Fibroblast of skin of left quadriceps (primary cell): ENCODE data around the gene NFYA.
A peak's percentile ranks its signal among the peaks of the same experiment; 100 is the strongest.

ENCODE experiments used
- DNase-seq, 2 experiments: peaks; one replicate each; pipeline ENCODE4 v3.0.0-alpha.2; 2013; ENCODE audit warnings: low read depth in 2 of 2

NFYA gene

DNA sequence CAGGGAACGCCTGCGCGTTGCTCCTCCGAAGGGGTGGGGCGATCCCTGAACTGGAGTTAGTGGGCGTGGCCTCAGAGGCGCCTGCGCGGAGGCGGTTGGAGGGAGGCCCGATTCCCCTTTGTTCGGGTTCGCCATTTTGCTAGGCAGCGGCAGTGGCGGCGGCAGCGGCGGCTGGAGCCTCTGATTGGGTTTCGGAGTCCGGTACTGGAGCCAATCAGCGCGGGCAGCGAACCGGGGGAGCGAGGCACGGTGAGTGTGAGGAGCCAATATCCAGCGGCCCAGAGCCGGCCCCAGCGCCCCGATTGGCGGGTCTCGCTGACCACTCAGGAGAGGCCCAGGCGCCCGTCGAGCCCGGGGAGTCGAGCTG is at the start of gene NFYA:
NFYA (plus strand) TSS at position 139 of the 367 bp plus-strand sequence. CDS start 6,116 bp downstream, outside the sequence.
- DNase-seq = no peak

DNA sequence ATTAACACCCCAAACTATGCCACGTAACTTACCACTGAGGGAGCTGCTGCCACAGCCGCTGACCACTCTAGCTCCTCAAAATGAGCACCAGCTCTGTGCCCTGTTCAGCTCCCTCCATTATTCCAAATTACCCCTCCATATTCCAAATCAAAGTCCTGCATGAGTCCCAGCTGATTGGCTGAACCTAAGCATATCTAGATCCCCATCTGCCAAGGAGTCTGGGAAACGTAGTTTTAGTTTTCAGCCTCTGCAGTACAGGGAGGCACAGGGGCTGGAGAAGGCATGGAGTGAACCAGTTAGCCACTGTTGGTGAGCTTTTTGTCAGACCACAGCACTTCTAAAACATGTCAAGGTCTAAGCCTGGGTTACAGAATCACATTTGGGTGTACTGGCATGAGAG is 49.7 kb upstream of the NFYA start:
- no peak for DNase-seq

DNA sequence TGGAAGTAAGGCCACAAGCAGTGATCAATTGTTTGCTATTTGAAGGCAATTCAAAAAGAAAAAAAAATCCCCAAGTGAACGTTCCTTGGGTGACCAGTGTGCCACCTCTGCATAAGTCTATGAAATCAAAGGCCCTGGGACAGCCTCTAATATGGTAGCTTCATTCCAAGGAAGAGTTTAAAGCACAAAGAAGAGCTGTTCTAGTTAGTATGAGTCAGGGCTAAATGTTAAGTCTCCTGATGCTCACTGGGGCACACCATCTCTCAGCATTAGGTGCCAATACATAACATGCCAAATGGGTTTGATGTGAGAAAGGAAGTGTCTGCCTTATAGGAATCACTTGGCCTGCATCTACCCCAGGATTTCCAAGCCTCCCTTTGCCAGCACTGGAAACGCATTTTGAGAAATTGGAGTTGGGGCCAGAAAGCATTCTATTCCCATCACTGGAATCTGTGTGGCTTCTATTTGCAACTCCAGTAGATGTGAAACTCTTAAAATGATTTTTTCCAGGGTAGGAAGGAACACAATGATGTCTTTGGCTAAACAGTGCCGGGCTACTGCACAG is 46.7 kb upstream of the NFYA start:
- no peak for DNase-seq

DNA sequence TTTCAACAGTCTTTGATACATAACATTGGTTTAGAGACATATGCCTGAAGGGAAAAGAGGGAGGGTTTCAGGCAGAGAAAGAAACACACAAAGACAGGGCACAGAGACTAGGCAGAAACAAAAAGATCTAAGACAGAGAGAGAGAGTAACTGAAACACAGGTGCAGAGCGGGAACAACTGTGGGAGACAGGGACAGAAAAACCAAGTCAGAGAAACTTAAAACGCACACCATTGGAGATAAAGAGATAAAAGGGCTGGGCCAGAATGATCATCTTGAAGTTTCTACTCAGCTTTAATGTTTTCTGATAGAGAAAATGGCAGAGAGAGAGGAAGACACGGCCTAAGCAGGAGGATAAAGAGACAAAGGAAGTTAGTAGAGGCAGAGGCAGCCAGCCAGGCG is 45.5 kb upstream of the NFYA start:
- no peak for DNase-seq

DNA sequence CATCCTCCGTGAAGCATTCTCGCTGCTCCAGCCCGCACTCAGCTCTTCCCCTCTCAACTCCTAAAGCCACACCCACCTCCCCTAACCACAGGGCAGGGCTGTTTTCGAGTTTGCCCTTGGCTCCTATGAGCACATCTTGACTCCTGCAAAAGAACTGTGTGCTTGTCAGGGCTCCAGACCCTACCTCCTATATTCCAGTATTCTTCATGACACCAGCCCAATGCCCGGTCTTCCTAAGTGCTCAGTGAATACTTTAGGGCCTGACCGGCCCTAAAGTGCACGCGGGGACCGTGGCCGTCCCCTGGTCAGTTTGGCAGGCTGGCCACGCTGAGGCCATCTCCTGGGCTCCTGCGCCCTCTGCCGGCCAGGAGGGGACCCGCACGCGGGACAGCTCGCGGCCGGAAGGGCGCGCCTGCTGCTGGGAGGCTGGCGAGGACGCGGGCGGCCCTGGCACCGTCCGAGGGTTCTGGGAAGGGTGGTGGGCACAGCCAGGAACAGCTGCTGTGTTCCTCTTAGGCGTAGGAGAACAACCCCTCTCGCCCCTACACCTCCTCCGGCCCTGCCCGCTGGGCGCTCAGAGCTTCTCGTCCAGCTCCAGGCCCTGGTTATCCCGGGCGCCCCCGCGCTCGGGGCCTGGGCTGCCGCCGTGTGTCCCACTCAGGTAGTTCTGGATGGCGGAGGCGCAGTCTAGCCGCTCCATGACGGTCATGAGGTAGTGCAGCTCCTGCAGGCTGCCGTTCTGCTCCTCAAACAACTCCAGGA is 44.8 kb upstream of the NFYA start:
- DNase-seq = peak; percentile 37 to 45

DNA sequence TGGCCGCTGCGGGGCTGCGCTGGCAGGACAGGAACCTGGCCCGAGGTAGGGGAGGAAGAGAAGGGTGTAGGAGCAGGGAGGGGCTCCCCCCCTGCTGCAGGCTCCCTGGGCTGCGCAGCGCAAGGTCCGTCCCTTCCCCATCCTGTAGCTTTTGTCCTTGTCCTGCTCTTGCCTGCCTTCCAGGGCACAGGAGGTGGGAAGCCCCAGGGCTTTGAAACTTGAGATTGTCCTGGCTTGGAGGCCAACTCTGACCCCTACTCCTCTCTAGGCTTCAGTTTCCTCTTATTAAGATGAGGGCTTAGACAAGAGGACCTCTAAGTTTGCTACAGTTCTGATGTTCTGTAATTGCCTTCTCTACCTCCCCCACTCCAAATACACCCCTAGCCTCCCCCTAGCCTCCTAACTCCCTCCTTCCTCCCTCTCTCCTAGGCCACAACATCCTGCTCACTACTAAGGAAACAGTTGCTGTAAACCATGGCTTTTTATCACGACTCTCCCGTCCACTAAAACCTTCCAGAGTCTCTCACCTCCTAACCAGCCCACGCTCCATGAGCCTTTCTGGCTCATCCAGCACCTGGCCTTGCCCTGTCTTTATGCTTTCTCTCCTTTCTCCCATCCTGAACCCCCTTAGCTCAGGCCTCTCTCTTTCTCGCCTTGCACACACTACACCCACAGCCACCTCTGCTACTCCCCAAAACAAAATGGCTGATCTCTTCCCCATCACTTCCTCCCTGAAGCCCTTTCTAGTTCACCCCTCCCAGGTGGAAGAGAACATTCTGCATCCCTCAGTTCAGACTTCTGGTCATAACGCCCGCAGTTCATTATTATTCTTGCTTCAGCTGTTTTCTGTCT is 44.0 kb upstream of the NFYA start:
- no peak for DNase-seq

DNA sequence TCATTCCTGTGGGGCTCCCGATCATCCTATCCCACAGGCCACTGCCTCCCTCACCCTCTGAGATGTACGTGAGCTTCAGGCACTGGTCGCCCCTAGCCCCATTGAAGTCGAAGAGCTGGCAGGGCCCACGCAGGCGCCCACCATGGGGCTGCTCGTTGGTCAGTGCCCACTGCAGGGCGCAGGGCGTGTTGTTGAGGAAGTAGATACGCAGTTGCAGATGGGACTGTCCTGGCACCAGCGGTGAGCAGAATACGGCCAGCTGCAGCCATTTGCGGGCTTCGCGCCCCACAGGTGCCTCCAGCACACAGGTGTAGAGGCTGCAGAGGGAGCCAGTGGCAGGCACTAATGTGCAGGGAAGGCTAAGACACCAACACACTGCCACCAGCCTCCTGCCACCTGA is 39.9 kb upstream of the NFYA start:
- DNase-seq = no peak

DNA sequence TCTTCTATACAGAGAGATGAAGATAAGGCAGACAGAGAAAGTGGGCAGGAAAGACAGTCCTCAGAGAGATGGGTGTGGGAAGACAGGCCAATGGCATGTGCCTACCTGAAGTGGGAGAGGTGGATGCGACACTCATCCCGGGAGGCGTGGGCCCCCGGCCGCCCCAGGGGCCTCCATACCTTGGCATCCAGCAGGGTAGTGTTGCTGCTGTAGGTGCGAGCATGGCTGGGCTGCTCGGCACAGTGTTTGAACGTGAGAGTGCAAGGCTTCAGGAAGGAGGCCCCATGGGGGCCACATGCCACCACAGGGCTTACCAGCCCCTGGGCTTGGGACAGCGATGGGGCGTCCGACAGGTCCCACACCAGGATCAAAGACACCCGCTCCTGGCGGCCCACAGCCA is 39.0 kb upstream of the NFYA start:
- DNase-seq = no peak

DNA sequence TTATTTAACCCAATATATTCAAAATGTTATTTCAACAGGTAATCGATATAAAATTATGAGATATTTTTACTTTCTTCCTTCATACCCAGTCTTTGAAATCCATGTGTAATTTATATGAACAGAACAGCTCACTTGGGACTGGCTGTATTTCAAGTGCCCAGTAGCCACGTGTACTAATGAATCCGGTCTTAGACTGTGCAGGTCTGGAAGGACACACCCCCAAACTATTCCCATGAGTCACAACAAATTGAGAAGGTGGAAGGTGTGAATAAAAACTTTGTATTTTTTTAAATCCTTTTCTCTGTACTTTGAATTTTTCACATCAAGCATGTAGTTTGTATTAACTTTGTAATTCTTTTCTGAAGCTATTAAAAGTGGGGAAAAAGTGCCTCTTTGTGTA is 36.6 kb upstream of the NFYA start:
- DNase-seq = no peak

DNA sequence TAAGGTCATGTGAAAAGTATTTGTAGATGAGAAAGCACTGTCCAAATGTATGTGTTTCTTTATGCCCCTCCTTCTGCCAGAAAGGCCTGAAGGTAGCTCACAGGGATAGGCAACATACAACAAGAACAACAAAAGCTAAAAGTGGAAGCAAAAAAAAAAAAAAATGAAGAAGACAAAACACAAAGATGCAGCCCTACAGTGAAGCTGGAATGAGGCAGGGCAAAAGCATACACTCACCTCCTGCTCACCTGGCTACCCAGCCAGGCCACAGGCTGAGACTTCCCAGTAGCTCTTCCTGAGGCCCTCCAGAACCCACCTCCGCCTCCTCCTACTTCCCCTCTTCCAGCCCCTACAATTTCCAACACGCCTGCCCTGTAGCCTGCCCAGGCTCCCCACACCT is 36.2 kb upstream of the NFYA start:
- no peak for DNase-seq

DNA sequence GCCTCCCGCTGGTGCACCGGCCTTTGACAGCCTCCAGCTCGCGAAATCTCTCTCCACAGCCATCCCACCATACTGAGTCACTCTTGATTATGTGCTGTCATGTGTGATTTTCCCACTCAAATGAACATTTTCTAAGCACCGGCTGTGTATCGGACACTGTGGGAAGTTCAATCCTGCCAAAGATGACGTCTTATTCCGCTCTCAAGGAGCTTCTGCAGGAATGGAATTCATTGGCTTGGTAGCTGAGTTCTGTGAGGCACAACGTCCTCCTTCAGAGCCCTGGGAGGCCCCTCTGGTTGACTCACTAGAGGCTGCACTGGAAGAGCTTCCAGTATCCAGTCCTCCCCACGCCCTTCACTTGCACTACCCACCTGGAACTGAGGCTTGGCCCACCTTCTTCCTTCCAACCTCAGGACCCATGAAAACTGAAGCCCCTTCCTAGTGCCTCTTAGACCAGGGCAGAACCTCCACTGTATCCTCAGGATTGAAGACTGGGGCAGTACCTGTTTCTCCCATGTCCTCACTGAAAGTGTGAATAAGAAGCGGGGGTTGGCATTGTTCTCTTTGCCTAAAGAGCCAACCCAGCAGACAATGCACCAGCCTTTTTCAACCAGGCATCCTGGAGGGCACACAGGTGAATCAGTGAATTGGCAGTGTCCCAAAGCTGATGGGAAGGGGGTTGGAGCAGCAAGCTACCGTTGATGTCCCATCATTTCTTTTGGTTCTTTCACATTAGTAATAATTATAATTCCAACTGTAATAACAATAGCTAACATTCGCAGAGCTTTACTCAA is 35.5 kb upstream of the NFYA start:
- no peak for DNase-seq

DNA sequence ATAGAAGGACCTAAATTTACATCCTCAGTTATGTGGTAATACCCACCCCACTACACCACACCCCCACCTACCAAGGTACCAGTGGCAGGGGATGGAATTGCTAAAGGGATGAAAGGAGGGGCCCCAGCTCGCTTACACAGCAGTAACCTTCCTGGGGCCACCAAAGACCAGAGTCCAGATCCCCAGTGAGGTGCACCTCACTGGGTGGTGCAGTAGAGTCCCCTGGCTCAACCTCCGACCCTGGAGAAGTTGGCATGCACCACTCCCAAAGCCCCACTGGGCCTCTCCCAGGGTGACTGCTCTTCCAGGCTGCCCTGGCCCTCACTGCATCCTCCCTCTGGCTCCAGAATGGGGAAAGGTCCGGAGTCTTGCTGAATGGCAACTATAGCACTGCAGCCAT is 34.6 kb upstream of the NFYA start:
- DNase-seq = no peak

DNA sequence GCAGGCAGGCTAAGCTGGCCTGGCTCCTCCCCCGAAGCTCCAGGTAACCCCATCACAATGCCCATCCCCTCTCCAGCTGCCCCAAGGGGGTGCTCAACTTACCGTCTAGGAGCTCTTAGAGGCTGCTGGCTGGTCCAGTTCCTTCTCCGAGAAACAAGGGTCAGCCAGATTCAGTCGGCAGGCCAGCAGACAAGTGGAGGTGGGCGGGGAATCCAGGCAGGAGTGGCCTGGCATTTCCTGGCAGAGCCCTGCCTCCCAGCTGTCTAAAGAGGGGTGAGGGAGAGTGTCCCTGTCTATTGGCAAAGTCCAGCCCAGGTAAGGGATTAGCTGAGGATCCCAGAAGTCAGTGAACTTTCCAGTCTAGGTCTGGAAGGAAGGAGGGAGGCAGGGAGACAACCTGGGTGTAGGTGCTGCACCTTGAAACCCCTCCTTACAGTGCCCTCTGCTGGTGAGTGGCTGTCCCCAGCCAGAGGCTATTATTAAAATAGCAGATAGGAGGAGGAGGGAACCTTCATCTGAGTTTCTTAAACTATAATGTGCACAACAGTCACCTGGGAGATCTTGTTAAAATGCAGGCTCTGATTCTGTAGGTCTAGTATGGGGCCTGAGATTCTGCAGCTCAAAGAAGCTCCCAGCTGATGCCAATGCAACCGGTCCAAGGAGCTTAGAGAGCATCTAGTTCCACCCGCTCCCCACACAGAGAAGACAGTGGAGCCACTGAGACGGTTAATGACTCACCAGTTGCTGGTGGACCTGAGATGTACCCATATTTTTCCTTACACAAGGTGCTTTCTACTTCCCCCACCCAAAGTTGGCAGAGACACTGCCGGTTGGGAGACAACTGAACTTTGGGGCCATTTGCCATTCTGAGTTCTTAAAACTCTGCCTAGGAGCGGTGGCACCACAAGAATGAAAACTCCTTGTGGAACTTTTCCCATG is 33.4 kb upstream of the NFYA start, which contains the start of gene UNC5CL:
UNC5CL (minus strand) TSS at position 162 of the 939 bp plus-strand sequence. CDS start 4,147 bp downstream, outside the sequence.
- no peak for DNase-seq

DNA sequence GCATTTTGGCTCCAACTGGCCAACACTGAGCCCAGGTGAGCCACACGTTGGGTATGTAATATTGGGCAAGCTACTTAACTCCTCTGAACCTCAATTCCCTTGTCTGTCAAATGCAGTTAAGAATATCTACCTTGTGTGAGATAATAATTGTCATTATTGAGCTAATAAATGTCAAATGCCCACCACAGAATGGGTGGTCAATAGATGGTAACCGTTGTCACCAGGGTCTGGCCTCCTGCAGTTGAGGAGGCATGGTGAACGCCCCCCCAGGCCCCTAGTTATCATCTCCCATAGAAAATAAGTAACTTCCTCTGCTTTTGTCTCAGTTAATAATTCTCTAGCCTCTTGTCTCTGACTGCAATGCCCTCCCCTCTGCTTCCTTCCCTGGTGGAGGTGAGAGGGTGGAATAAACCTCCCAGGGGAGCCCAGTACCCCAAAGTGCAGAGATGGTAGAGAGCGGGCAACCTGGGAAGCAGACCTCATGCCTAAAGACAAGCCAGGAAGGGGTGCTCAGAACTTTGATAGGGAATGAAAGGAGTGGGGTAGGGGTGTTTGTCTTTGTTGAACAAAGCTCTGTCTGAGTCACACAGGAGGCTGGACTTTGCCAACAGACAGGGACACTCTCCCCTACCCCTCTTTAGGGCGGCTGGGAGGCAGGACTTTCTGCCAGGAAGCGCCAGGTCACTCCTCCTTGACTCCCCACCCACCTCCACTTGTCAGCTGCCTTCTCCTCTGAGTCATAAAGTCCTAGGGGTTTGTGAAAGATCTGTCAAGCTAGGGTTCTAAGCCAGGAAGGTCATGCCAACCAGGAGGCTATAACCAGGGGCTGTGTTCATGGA is 32.5 kb upstream of the NFYA start:
- DNase-seq = no peak

DNA sequence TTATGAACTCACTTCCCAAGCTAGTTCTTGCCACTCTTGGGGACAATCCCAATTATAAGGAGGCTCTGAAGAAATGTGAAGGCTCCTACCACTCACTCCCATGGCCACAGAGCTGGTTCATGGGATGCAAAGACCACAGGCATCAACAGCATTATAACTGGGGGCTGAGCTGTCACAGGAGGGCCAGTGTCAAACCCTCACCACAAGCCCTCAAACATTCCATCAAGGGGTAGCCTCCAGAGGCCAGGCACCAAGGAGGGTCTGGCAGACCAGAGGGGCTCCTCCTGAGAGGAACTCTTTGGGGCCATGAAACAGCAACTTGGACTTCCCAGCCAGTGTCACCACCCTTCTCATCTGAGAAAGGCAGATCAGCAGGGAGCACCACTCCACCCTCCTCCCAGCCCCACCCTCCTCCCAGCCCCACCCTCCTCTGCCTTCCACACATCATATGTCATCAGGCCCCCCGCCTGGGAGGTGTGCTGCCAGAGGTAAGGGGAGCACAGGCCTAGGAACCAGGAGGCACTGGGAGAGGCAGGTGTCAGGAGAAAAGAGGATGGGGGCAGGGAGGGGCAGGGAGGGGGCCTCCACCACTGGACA is 31.7 kb upstream of the NFYA start:
- no peak for DNase-seq

DNA sequence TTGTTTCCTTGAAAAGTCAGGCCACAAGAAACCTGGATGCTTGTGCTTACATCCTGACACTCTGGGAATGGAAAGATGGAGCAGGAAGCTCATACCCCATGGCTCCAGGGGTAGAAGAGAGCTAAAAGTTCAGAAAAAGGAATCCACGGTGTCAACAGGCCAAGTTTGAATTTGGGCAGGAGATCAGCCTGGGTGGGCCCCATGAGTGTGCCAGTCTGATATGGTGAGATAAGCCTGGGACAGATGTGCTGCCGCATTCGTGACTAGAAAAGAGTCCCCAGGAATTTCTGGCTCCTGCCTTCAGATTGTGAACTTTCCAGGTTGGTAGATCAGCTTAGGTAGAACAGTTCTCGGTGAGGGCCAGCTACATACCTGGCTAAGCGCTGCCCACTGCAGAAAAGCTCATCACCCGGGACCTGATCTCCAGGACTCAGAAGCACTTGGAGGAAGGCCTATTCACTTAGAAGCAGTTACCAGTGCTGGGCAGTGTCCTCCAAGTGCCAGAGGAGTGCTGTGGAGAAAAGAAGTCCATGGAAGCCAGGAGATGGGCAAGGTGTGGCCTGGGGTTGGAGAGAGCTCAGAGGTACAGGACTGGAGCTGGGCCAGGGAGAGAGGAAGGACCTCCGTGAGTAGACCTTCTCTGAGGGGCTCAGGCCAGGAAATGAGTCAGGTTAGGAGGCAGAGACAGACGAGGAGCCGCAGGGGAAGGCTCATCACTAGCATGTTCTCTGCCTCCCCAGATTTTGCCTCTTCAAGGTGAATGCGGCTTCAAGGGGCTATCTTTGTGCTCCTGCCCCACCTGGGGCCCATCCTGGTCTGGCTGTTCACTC is 30.3 kb upstream of the NFYA start, which contains the start of gene TSPO2:
TSPO2 (plus strand) TSS at position 242 of the 830 bp plus-strand sequence; CDS start at position 761, 519 bp downstream.
- no peak for DNase-seq

DNA sequence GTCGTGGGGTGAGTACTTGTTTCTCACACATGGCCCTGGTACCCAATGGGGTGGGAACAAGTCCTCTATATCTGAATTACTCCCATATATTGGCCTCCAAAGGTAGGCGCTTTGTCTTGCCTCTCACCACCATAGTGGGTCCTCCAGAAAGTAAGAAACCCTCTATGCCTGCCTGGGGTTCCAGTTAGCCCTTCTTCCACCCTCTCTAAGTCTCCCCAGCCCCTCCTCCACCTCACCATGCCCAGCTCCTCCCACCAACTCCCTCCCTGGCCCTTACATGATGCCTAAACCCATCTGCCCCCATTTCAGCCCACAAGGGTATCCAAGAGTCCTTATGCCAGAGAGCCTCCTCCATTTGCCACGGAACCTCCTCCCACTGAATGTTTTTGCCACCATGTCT is 29.6 kb upstream of the NFYA start:
- DNase-seq = no peak

DNA sequence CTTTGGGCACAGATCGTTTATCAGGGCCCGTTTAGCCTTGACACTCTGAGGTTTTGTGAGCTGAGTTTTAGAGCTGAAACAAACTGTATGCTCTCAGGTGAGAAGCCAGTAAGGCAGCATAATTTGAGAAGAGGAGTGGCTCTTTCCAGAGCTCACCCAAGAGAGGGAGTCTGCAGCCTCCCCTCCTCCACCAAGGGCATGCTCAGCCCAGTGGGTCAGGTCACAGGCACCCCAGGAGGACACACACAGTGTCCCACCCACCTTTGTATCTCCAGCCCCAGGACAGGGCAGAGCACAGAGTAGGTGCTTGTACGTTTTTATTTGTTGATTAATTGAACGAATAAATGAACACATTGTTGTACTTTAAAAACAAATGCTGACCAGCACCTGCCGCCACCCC is 27.1 kb upstream of the NFYA start:
- no peak for DNase-seq
